ENCODE data around the gene ZSCAN30.
"Not testable (repeated sequence)": the region's sequence is repeated elsewhere in the genome, so short reads cannot be mapped to it uniquely, and the experiment has no call there.

The ZSCAN30 gene

GRCh38 chr18:35227254-35227653 is 62.8 kb downstream of the ZSCAN30 start:
- no peak for DNase-seq

GRCh38 chr18:35223797-35224196 is 66.2 kb downstream of the ZSCAN30 start:
- DNase-seq, result no peak

- no peak for DNase-seq
Measured at GRCh38 chr18:35220424-35220823, 69.6 kb downstream of the ZSCAN30 start.

- not testable (repeated sequence) for DNase-seq
Measured at GRCh38 chr18:35219331-35219730, 70.7 kb downstream of the ZSCAN30 start.

- not testable (repeated sequence) for DNase-seq
Measured at GRCh38 chr18:35216611-35217010, 73.4 kb downstream of the ZSCAN30 start.

- no peak for DNase-seq
Measured at GRCh38 chr18:35215026-35215425, 75.0 kb downstream of the ZSCAN30 start.

- not testable (repeated sequence) for DNase-seq
Measured at GRCh38 chr18:35205746-35206458, 84.1 kb downstream of the ZSCAN30 start.

- DNase-seq, result no peak
Measured at GRCh38 chr18:35205199-35205712, 84.8 kb downstream of the ZSCAN30 start.

GRCh38 chr18:35203067-35203466 is 87.0 kb downstream of the ZSCAN30 start:
- no peak for DNase-seq

- DNase-seq, result no peak
Measured at GRCh38 chr18:35201256-35201931, 88.6 kb downstream of the ZSCAN30 start.

Data from amniotic stem cell (primary cell).